Loucy (cell line): ENCODE results near the gene FGGY.

Source experiments
- H2AFZ ChIP-seq: fragments of 200-600 bp; sonication (generic); 2 replicates; pipeline ENCODE4 v1.6.0; 2016; ENCODE audit warnings: antibody characterized with exemption, mild to moderate bottlenecking, low read length, moderate library complexity
- H3F3A ChIP-seq: fragments of 200-600 bp; 2 replicates; pipeline ENCODE4 v1.6.0; 2016; ENCODE audit warnings: antibody characterized with exemption, low read depth, mild to moderate bottlenecking
- H3K27me3 ChIP-seq: fragments of 200-600 bp; sonication (generic); 2 replicates; pipeline ENCODE4 v1.6.1; 2014; ENCODE audit warnings: low read length, mild to moderate bottlenecking; ENCODE audit not compliant: insufficient read depth, poor library complexity, severe bottlenecking
- H3K36me3 ChIP-seq: fragments of 200-600 bp; sonication (generic); 2 replicates; pipeline ENCODE4 v1.6.1; 2016; ENCODE audit warnings: low read length; ENCODE audit not compliant: insufficient read depth
- H3K4me1 ChIP-seq: fragments of 200-600 bp; sonication (generic); 2 replicates; pipeline ENCODE4 v1.5.1; 2014; ENCODE audit warnings: low read length, mild to moderate bottlenecking; ENCODE audit not compliant: insufficient read depth, poor library complexity, severe bottlenecking
- H3K4me2 ChIP-seq: fragments of 200-600 bp; sonication (generic); 2 replicates; pipeline ENCODE4 v1.6.0; 2014; ENCODE audit warnings: antibody characterized with exemption, low read length, low read depth, mild to moderate bottlenecking; ENCODE audit not compliant: poor library complexity, severe bottlenecking
- H3K4me3 ChIP-seq: fragments of 200-600 bp; sonication (generic); 2 replicates; pipeline ENCODE4 v1.5.1; 2014; ENCODE audit warnings: low read length, mild to moderate bottlenecking, mixed read lengths; ENCODE audit not compliant: poor library complexity, severe bottlenecking
- H3K79me2 ChIP-seq: fragments of 200-600 bp; sonication (generic); 2 replicates; pipeline ENCODE4 v1.6.1; 2014; ENCODE audit warnings: low read length; ENCODE audit not compliant: insufficient read depth
- H3K9ac ChIP-seq: fragments of 200-600 bp; sonication (generic); 2 replicates; pipeline ENCODE4 v1.6.0; 2014; ENCODE audit warnings: mild to moderate bottlenecking, low read depth, low read length, moderate library complexity; ENCODE audit not compliant: poor library complexity, severe bottlenecking
- H3K9me2 ChIP-seq: fragments of 200-600 bp; sonication (generic); replicated peaks from 2 replicates; pipeline ENCODE4 v1.6.1; 2016; ENCODE audit warnings: low read depth, low read length, mixed read lengths
- H3K9me3 ChIP-seq: fragments of 200-600 bp; sonication (generic); 2 replicates; pipeline ENCODE4 v1.6.1; 2014; ENCODE audit warnings: mild to moderate bottlenecking, antibody characterized with exemption, low read length, low read depth; ENCODE audit not compliant: insufficient read depth
- H4K20me1 ChIP-seq: fragments of 200-600 bp; sonication (generic); 2 replicates; pipeline ENCODE4 v1.6.0; 2014; ENCODE audit warnings: antibody characterized with exemption, low read length, mild to moderate bottlenecking; ENCODE audit not compliant: insufficient read depth, poor library complexity, severe bottlenecking
- EZH2phosphoT487 ChIP-seq: fragments of 200-600 bp; IDR thresholded peaks from 2 replicates; pipeline ENCODE4 v1.6.1; 2018; ENCODE audit warnings: antibody characterized with exemption, mild to moderate bottlenecking, moderate library complexity, borderline replicate concordance
- TF ChIP-seq, protein P1 (sequence below): fragments of 200-600 bp; sonication (generic); conservative IDR thresholded peaks from 2 replicates; pipeline ENCODE4 v1.5.1; 2014; ENCODE audit warnings: mild to moderate bottlenecking, antibody characterized with exemption, low read length

Gene FGGY

GRCh38 chr1:59685666-59686065, 388.8 kb downstream of the FGGY start:
- Histone ChIP-seq H3F3A (no peaks in the 10 kb centered on the region), H3K9ac (no peak overlapping the region)

GRCh38 chr1:59686170-59686569, 389.3 kb downstream of the FGGY start:
- TF ChIP-seq, protein P1, sequence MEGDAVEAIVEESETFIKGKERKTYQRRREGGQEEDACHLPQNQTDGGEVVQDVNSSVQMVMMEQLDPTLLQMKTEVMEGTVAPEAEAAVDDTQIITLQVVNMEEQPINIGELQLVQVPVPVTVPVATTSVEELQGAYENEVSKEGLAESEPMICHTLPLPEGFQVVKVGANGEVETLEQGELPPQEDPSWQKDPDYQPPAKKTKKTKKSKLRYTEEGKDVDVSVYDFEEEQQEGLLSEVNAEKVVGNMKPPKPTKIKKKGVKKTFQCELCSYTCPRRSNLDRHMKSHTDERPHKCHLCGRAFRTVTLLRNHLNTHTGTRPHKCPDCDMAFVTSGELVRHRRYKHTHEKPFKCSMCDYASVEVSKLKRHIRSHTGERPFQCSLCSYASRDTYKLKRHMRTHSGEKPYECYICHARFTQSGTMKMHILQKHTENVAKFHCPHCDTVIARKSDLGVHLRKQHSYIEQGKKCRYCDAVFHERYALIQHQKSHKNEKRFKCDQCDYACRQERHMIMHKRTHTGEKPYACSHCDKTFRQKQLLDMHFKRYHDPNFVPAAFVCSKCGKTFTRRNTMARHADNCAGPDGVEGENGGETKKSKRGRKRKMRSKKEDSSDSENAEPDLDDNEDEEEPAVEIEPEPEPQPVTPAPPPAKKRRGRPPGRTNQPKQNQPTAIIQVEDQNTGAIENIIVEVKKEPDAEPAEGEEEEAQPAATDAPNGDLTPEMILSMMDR = no peak
- TF ChIP-seq EZH2phosphoT487 = no peak
- H3K9ac ChIP-seq = no peak overlapping the region
- no peaks in the 10 kb centered on the region for H3K79me2 ChIP-seq
- no peaks in the 10 kb centered on the region for H3F3A ChIP-seq
- no peak overlapping the region for H2AFZ ChIP-seq
- H3K9me3 ChIP-seq = no peaks in the 10 kb centered on the region
- no peaks in the 10 kb centered on the region for H3K27me3 ChIP-seq
- no peak overlapping the region for H3K4me2 ChIP-seq
- no peaks in the 10 kb centered on the region for H3K4me1 ChIP-seq
- no peaks in the 10 kb centered on the region for H4K20me1 ChIP-seq
- H3K9me2 ChIP-seq = no peaks in the 10 kb centered on the region
- no peaks in the 10 kb centered on the region for H3K36me3 ChIP-seq
- H3K4me3 ChIP-seq = no peak overlapping the region

More at GRCh38 chr1:59685666-59686065, 388.8 kb downstream of the FGGY start:
- H4K20me1 ChIP-seq = no peaks in the 10 kb centered on the region
- H2AFZ ChIP-seq = no peak overlapping the region
- H3K27me3 ChIP-seq = no peaks in the 10 kb centered on the region
- no peak overlapping the region for H3K4me3 ChIP-seq
- H3K36me3 ChIP-seq = no peaks in the 10 kb centered on the region
- H3K9me2 ChIP-seq = no peaks in the 10 kb centered on the region
- no peaks in the 10 kb centered on the region for H3K4me1 ChIP-seq
- no peaks in the 10 kb centered on the region for H3K79me2 ChIP-seq
- H3K9me3 ChIP-seq = no peaks in the 10 kb centered on the region
- H3K4me2 ChIP-seq = no peak overlapping the region
- TF ChIP-seq, protein P1 = no peak
- TF ChIP-seq EZH2phosphoT487 = no peak

GRCh38 chr1:59686574-59686973, 389.7 kb downstream of the FGGY start:
- Histone ChIP-seq H3K36me3 (no peaks in the 10 kb centered on the region), H3K9me3 (no peaks in the 10 kb centered on the region), H3K79me2 (no peaks in the 10 kb centered on the region), H4K20me1 (no peaks in the 10 kb centered on the region), H3K9ac (no peak overlapping the region), H3K27me3 (no peaks in the 10 kb centered on the region), H3F3A (no peaks in the 10 kb centered on the region), H3K4me1 (no peaks in the 10 kb centered on the region), H3K4me2 (no peak overlapping the region), H3K4me3 (no peak overlapping the region), H2AFZ (no peak overlapping the region), H3K9me2 (no peaks in the 10 kb centered on the region)
- TF ChIP-seq EZH2phosphoT487 = no peak
- TF ChIP-seq, protein P1 = no peak
